H9 (cell line): ENCODE measurements around the gene MEN1. TPM values are rescaled to one million over a fixed set of nuclear protein-coding genes. Genes with fewer than 3 reads are reported as not detected.

Source experiments
- DNase-seq: peaks from one replicate; pipeline ENCODE4 v3.0.0-alpha.2; 2017
- H2AFZ ChIP-seq: one replicate; pipeline ENCODE4 v1.6.1; 2013; ENCODE audit warnings: mild to moderate bottlenecking, low read length, control low read depth, moderate library complexity
- H2AK5ac ChIP-seq: 2 replicates; pipeline ENCODE4 v1.6.1; 2013; ENCODE audit warnings: low read length, control low read depth, mixed read lengths; ENCODE audit not compliant: insufficient read length
- H2BK120ac ChIP-seq: one replicate; pipeline ENCODE4 v1.6.1; 2013; ENCODE audit warnings: low read depth, mild to moderate bottlenecking, low read length, control low read depth, inconsistent platforms; ENCODE audit not compliant: poor library complexity, severe bottlenecking
- H2BK12ac ChIP-seq: 2 replicates; pipeline ENCODE4 v1.6.1; 2013; ENCODE audit warnings: low read length, control low read depth, mixed read lengths, low read depth; ENCODE audit not compliant: insufficient read length
- H2BK15ac ChIP-seq: 2 replicates; pipeline ENCODE4 v1.6.1; 2013; ENCODE audit warnings: low read depth, low read length, control low read depth
- H2BK20ac ChIP-seq: one replicate; pipeline ENCODE4 v1.6.1; 2013; ENCODE audit warnings: low read depth, mild to moderate bottlenecking, low read length, control low read depth, inconsistent platforms; ENCODE audit not compliant: poor library complexity, severe bottlenecking
- H2BK5ac ChIP-seq: 2 replicates; pipeline ENCODE4 v1.6.1; 2013; ENCODE audit warnings: low read length, control low read depth, mixed read lengths; ENCODE audit not compliant: insufficient read length
- H3K14ac ChIP-seq: 2 replicates; pipeline ENCODE4 v1.6.1; 2013; ENCODE audit warnings: low read length, control low read depth; ENCODE audit not compliant: insufficient read depth
- H3K18ac ChIP-seq: 2 replicates; pipeline ENCODE4 v1.6.1; 2013; ENCODE audit warnings: low read depth, mild to moderate bottlenecking, mixed read lengths, low read length, control low read depth; ENCODE audit not compliant: insufficient read length
- H3K23ac ChIP-seq: 2 replicates; pipeline ENCODE4 v1.6.1; 2013; ENCODE audit warnings: low read length, control low read depth, mixed read lengths, low read depth; ENCODE audit not compliant: insufficient read length
- H3K23me2 ChIP-seq: 2 replicates; pipeline ENCODE4 v1.6.1; 2013; ENCODE audit warnings: low read depth, mild to moderate bottlenecking, mixed read lengths, low read length, control low read depth; ENCODE audit not compliant: insufficient read length, poor library complexity, severe bottlenecking
- H3K27ac ChIP-seq: 2 replicates; pipeline ENCODE4 v1.5.1; 2013; ENCODE audit warnings: low read length, control low read depth, mixed read lengths, low read depth; ENCODE audit not compliant: insufficient read length
- H3K27me3 ChIP-seq: 2 replicates; pipeline ENCODE4 v1.6.1; 2013; ENCODE audit warnings: low read length, control low read depth, inconsistent platforms; ENCODE audit not compliant: insufficient read depth
- H3K4ac ChIP-seq: 2 replicates; pipeline ENCODE4 v1.6.1; 2013; ENCODE audit warnings: low read depth, mild to moderate bottlenecking, control low read depth, inconsistent platforms, low read length, moderate library complexity
- H3K4me1 ChIP-seq: 2 replicates; pipeline ENCODE4 v1.6.1; 2013; ENCODE audit warnings: low read length, control low read depth, inconsistent platforms; ENCODE audit not compliant: insufficient read depth
- H3K4me2 ChIP-seq: 2 replicates; pipeline ENCODE4 v1.6.1; 2013; ENCODE audit warnings: low read length, control low read depth, mixed read lengths; ENCODE audit not compliant: insufficient read length, insufficient read depth
- H3K56ac ChIP-seq: 2 replicates; pipeline ENCODE4 v1.6.1; 2013; ENCODE audit warnings: low read depth, mild to moderate bottlenecking, mixed read lengths, low read length, control low read depth; ENCODE audit not compliant: insufficient read length
- H3K79me1 ChIP-seq: 2 replicates; pipeline ENCODE4 v1.6.1; 2013; ENCODE audit warnings: low read depth, mild to moderate bottlenecking, moderate library complexity, low read length, control low read depth, inconsistent platforms; ENCODE audit not compliant: insufficient read depth, poor library complexity, severe bottlenecking
- H3K79me2 ChIP-seq: 2 replicates; pipeline ENCODE4 v1.6.1; 2013; ENCODE audit warnings: low read length, control low read depth, inconsistent platforms; ENCODE audit not compliant: insufficient read depth
- H3K9ac ChIP-seq: 2 replicates; pipeline ENCODE4 v1.6.1; 2013; ENCODE audit warnings: low read length, control low read depth, mixed read lengths; ENCODE audit not compliant: insufficient read length; ENCODE audit errors: extremely low read depth
- H3K9me3 ChIP-seq: one replicate; pipeline ENCODE4 v1.6.1; 2013; ENCODE audit warnings: low read depth, low read length, inconsistent platforms; ENCODE audit not compliant: control insufficient read depth
- H3T11ph ChIP-seq: one replicate; pipeline ENCODE4 v1.6.1; 2013; ENCODE audit warnings: mild to moderate bottlenecking, low read length, control low read depth, inconsistent platforms
- H4K20me1 ChIP-seq: one replicate; pipeline ENCODE4 v1.6.1; 2013; ENCODE audit not compliant: control insufficient read depth, insufficient read length, insufficient read depth
- H4K5ac ChIP-seq: 2 replicates; pipeline ENCODE4 v1.6.1; 2013; ENCODE audit warnings: low read depth, mild to moderate bottlenecking, mixed read lengths, low read length, control low read depth; ENCODE audit not compliant: insufficient read length
- H4K8ac ChIP-seq: replicated peaks from 2 replicates; pipeline ENCODE4 v1.6.1; 2013; ENCODE audit warnings: low read length, control low read depth, mixed read lengths, low read depth; ENCODE audit not compliant: insufficient read length
- H4K91ac ChIP-seq: 2 replicates; pipeline ENCODE4 v1.6.1; 2013; ENCODE audit warnings: low read depth, mild to moderate bottlenecking, moderate library complexity, mixed read lengths, low read length, control low read depth; ENCODE audit not compliant: insufficient read length
- H3K27ac Mint-ChIP-seq, 3 experiments: 2 replicates in 2 of 3; 3 replicates in 1 of 3; pipeline ENCODE4 v1.8.0; 2020 to 2021; ENCODE audit warnings: mixed read lengths in 3 of 3, mild to moderate bottlenecking in 1 of 3, moderate library complexity in 1 of 3
- H3K27me3 Mint-ChIP-seq: 2 replicates; pipeline ENCODE4 v1.8.0; 2021; ENCODE audit warnings: low read depth, mild to moderate bottlenecking, moderate library complexity, mixed read lengths
- H3K36me3 Mint-ChIP-seq, 3 experiments: 2 replicates in 2 of 3; 3 replicates in 1 of 3; pipeline ENCODE4 v1.8.0; 2020 to 2021; ENCODE audit warnings: low read depth in 3 of 3, mixed read lengths in 3 of 3; ENCODE audit not compliant: insufficient read depth in 1 of 3
- H3K4me1 Mint-ChIP-seq, 2 experiments: 2 replicates each; pipeline ENCODE4 v1.8.0; 2020; ENCODE audit warnings: mixed read lengths in 2 of 2
- H3K4me3 Mint-ChIP-seq, 2 experiments: 2 replicates in 1 of 2; 3 replicates in 1 of 2; pipeline ENCODE4 v1.8.0; 2020 to 2021; ENCODE audit warnings: mild to moderate bottlenecking in 2 of 2, mixed read lengths in 2 of 2, moderate library complexity in 1 of 2
- H3K9me3 Mint-ChIP-seq, 2 experiments: 2 replicates in 1 of 2; 3 replicates in 1 of 2; pipeline ENCODE4 v1.8.0; 2020; ENCODE audit warnings: mild to moderate bottlenecking in 2 of 2, mixed read lengths in 2 of 2, moderate library complexity in 1 of 2
- CTCF ChIP-seq: fragments of 200-600 bp; sonication (generic); conservative IDR thresholded peaks from 3 replicates; pipeline ENCODE4 v1.8.0; 2021; ENCODE audit warnings: antibody characterized with exemption, mild to moderate bottlenecking
- WGBS: extraction: QIAGEN DNeasy Blood & Tissue Kit; methylation state at CpG from one replicate; pipeline ENCODE4 v1.1.7; 2013; ENCODE audit warnings: missing lambda C conversion rate, low lambda C conversion rate, mixed read lengths; ENCODE audit not compliant: insufficient read length; ENCODE audit errors: extremely low coverage; 5-methylcytosine and 5-hydroxymethylcytosine counted together
- total RNA-seq: library from RNA; stranded (reverse); gene quantifications from 2 replicates; pipeline ENCODE4 v1.2.1, GENCODE V29; 2021

The MEN1 gene
- total RNA-seq, 1 experiment from 2014 or later: 49.9 TPM

GRCh38 chr11:64801158-64801464 is 9.2 kb downstream of the MEN1 start:
- Histone ChIP-seq H2AK5ac (no peak overlapping the region), H4K5ac (no peak overlapping the region), H3K23me2 (peaks cover 8% of the 10 kb centered on the region), H3K79me1 (no peaks in the 10 kb centered on the region), H4K8ac (no peak overlapping the region), H2BK12ac (no peak overlapping the region), H3K18ac (no peak overlapping the region), H3K27me3 (no peaks in the 10 kb centered on the region), H2AFZ (no peak overlapping the region), H3K56ac (no peak overlapping the region), H4K20me1 (no peaks in the 10 kb centered on the region), H2BK120ac (no peak overlapping the region), H2BK5ac (no peak overlapping the region), H3K23ac (no peak overlapping the region), H3T11ph (no peak overlapping the region), H4K91ac (no peak overlapping the region), H3K4me2 (no peak overlapping the region), H3K79me2 (no peaks in the 10 kb centered on the region), H3K9me3 (no peaks in the 10 kb centered on the region), H3K4ac (no peak overlapping the region), H2BK20ac (no peak overlapping the region), H3K14ac (no peak overlapping the region), H3K4me1 (no peaks in the 10 kb centered on the region), H3K9ac (no peak overlapping the region), H2BK15ac (no peak overlapping the region), H3K27ac (no peak overlapping the region)
- Mint-ChIP-seq H3K36me3 (peaks cover 2 to 26% (median 15%) of the 10 kb centered on the region in 3 experiments; a peak in 6 of 7 replicates), H3K9me3 (no peaks in the 10 kb centered on the region), H3K4me1 (peaks cover 11 to 14% of the 10 kb centered on the region in 2 experiments), H3K27me3 (no peaks in the 10 kb centered on the region), H3K4me3 (no peak overlapping the region), H3K27ac (no peak overlapping the region)
- TF ChIP-seq CTCF: no peak
- WGBS: no CpG with 5 or more reads among the region's 9 CpGs
- DNase-seq: peak; percentile 20
